SK-N-DZ (cell line): ENCODE data around the gene FTHL17.

Experiments
- DNase-seq: peaks from one replicate; pipeline ENCODE4 v3.0.0-alpha.2; 2015; ENCODE audit warnings: low spot score

Gene FTHL17

GRCh38 chrX:31038575-31039326 is 33.1 kb downstream of the FTHL17 start:
- peak; percentile 31 for DNase-seq

GRCh38 chrX:31036895-31037294 is 34.9 kb downstream of the FTHL17 start:
- peak; percentile 47 for DNase-seq

DNA sequence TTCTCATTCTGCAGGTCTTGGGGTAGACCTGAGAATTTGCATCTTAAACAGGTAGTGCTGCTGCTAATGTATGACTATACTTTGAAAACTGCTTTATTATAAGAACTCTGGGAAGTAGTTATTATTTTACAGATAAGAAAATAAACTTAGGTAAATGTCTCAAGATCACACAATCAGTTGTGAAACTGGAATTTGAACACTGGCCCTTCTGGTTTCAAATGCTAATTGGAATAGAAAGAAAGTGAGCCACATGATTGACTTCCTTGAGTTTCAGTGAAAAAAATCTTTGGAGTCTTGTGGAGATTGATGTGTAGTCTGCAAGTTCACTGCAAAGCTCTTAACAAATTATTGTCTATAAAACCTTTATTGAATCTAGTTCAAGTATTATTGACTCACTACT is 44.5 kb downstream of the FTHL17 start:
- DNase-seq: no peak

- no peak for DNase-seq
Observed at GRCh38 chrX:31024866-31025265, 47.0 kb downstream of the FTHL17 start.

GRCh38 chrX:31021537-31021936 is 50.3 kb downstream of the FTHL17 start:
- DNase-seq: no peak
